ENCODE results near the gene INS. TPM values are rescaled to one million over a fixed set of nuclear protein-coding genes. Genes with fewer than 3 reads are reported as not detected.
"Not testable (repeated sequence)": the region's sequence is repeated elsewhere in the genome, so short reads cannot be mapped to it uniquely, and the experiment has no call there.

The INS gene
- total and polyA plus RNA-seq, 9 donors = not detected

- peak; percentile 30 for DNase-seq
- no peaks in the 10 kb centered on the region for H3K9me3 ChIP-seq (replicated peaks; ENCODE audit: control insufficient read depth, low read depth, low read length)
- H3K36me3 ChIP-seq (ENCODE audit: control insufficient read depth, insufficient read depth, low read length) = peaks cover 65% of the 10 kb centered on the region
- H3K27ac ChIP-seq (ENCODE audit: low read length) = peak overlapping the region; percentile 52
- H3K4me3 ChIP-seq (ENCODE audit: low read length) = no peak overlapping the region
- H3K27me3 ChIP-seq (ENCODE audit: control insufficient read depth, insufficient read depth, low read length) = peaks cover 31% of the 10 kb centered on the region
- WGBS (ENCODE audit: insufficient coverage) = 72% methylated on average over 23 of the region's 28 CpGs
- H3K4me1 ChIP-seq (ENCODE audit: control insufficient read depth, insufficient read depth, low read length) = peaks cover 37% of the 10 kb centered on the region
Observed at GRCh38 chr11:2131371-2132236, 29.4 kb downstream of the INS start.

- DNase-seq = peak; percentile 17
- Histone ChIP-seq H3K36me3 (ENCODE audit: control insufficient read depth, insufficient read depth, low read length) (peaks cover 58% of the 10 kb centered on the region), H3K27me3 (ENCODE audit: control insufficient read depth, insufficient read depth, low read length) (peaks cover 26% of the 10 kb centered on the region), H3K27ac (ENCODE audit: low read length) (peak overlapping the region; percentile 15), H3K4me3 (ENCODE audit: low read length) (no peak overlapping the region), H3K9me3 (replicated peaks; ENCODE audit: control insufficient read depth, low read depth, low read length) (no peaks in the 10 kb centered on the region), H3K4me1 (ENCODE audit: control insufficient read depth, insufficient read depth, low read length) (peaks cover 36% of the 10 kb centered on the region)
- 78% methylated on average over 13 of the region's 18 CpGs for whole genome bisulfite sequencing (ENCODE audit: insufficient coverage)
Observed at GRCh38 chr11:2130881-2131352, 30.1 kb downstream of the INS start.

GRCh38 chr11:2129699-2130366 lies 31.2 kb downstream of the INS start:
- DNase-seq = peak; percentile 34
- no peaks in the 10 kb centered on the region for H3K9me3 ChIP-seq (replicated peaks; ENCODE audit: control insufficient read depth, low read depth, low read length)
- peaks cover 29% of the 10 kb centered on the region for H3K4me1 ChIP-seq (ENCODE audit: control insufficient read depth, insufficient read depth, low read length)
- H3K36me3 ChIP-seq (ENCODE audit: control insufficient read depth, insufficient read depth, low read length) = peaks cover 48% of the 10 kb centered on the region
- peaks cover 22% of the 10 kb centered on the region for H3K27me3 ChIP-seq (ENCODE audit: control insufficient read depth, insufficient read depth, low read length)
- 79% methylated on average over 18 of the region's 25 CpGs for WGBS (ENCODE audit: insufficient coverage)
- no peak overlapping the region for H3K4me3 ChIP-seq (ENCODE audit: low read length)
- H3K27ac ChIP-seq (ENCODE audit: low read length) = peak overlapping the region; percentile 62

GRCh38 chr11:2129308-2129698 lies 31.7 kb downstream of the INS start:
- peaks cover 18% of the 10 kb centered on the region for H3K27me3 ChIP-seq (ENCODE audit: control insufficient read depth, insufficient read depth, low read length)
- H3K27ac ChIP-seq (ENCODE audit: low read length) = no peak overlapping the region
- WGBS (ENCODE audit: insufficient coverage) = 71% methylated on average over 13 of the region's 17 CpGs
- H3K9me3 ChIP-seq (replicated peaks; ENCODE audit: control insufficient read depth, low read depth, low read length) = no peaks in the 10 kb centered on the region
- DNase-seq = no peak
- peaks cover 24% of the 10 kb centered on the region for H3K4me1 ChIP-seq (ENCODE audit: control insufficient read depth, insufficient read depth, low read length)
- peaks cover 43% of the 10 kb centered on the region for H3K36me3 ChIP-seq (ENCODE audit: control insufficient read depth, insufficient read depth, low read length)
- H3K4me3 ChIP-seq (ENCODE audit: low read length) = no peak overlapping the region

GRCh38 chr11:2128511-2129307 lies 32.3 kb downstream of the INS start:
- Histone ChIP-seq H3K27me3 (ENCODE audit: control insufficient read depth, insufficient read depth, low read length) (peaks cover 12% of the 10 kb centered on the region), H3K4me3 (ENCODE audit: low read length) (no peak overlapping the region), H3K4me1 (ENCODE audit: control insufficient read depth, insufficient read depth, low read length) (peaks cover 18% of the 10 kb centered on the region), H3K36me3 (ENCODE audit: control insufficient read depth, insufficient read depth, low read length) (peaks cover 37% of the 10 kb centered on the region), H3K9me3 (replicated peaks; ENCODE audit: control insufficient read depth, low read depth, low read length) (no peaks in the 10 kb centered on the region), H3K27ac (ENCODE audit: low read length) (no peak overlapping the region)
- peak; percentile 82 for DNase-seq
- 56% methylated on average over 9 of the region's 12 CpGs for WGBS (ENCODE audit: insufficient coverage)

- H3K4me3 ChIP-seq (ENCODE audit: low read length) = no peak overlapping the region
- H3K27me3 ChIP-seq (ENCODE audit: control insufficient read depth, insufficient read depth, low read length) = peaks cover 6% of the 10 kb centered on the region
- 49% methylated on average over 4 of the region's 7 CpGs for WGBS (ENCODE audit: insufficient coverage)
- peak; percentile 68 for DNase-seq
- H3K36me3 ChIP-seq (ENCODE audit: control insufficient read depth, insufficient read depth, low read length) = peaks cover 31% of the 10 kb centered on the region
- peaks cover 12% of the 10 kb centered on the region for H3K4me1 ChIP-seq (ENCODE audit: control insufficient read depth, insufficient read depth, low read length)
- no peaks in the 10 kb centered on the region for H3K9me3 ChIP-seq (replicated peaks; ENCODE audit: control insufficient read depth, low read depth, low read length)
- H3K27ac ChIP-seq (ENCODE audit: low read length) = peak overlapping the region; percentile 52
Observed at GRCh38 chr11:2128130-2128510, 32.9 kb downstream of the INS start.

GRCh38 chr11:2127482-2128129 lies 33.4 kb downstream of the INS start:
- peaks cover 26% of the 10 kb centered on the region for H3K36me3 ChIP-seq (ENCODE audit: control insufficient read depth, insufficient read depth, low read length)
- DNase-seq = peak; percentile 57
- peaks cover 9% of the 10 kb centered on the region for H3K4me1 ChIP-seq (ENCODE audit: control insufficient read depth, insufficient read depth, low read length)
- H3K9me3 ChIP-seq (replicated peaks; ENCODE audit: control insufficient read depth, low read depth, low read length) = no peaks in the 10 kb centered on the region
- peak overlapping the region; percentile 52 for H3K27ac ChIP-seq (ENCODE audit: low read length)
- H3K27me3 ChIP-seq (ENCODE audit: control insufficient read depth, insufficient read depth, low read length) = peaks cover under 1% of the 10 kb centered on the region
- no peak overlapping the region for H3K4me3 ChIP-seq (ENCODE audit: low read length)
- WGBS (ENCODE audit: insufficient coverage) = 59% methylated on average over 7 of the region's 8 CpGs

- WGBS (ENCODE audit: insufficient coverage) = 91% methylated on average over 2 of the region's 2 CpGs
- H3K4me1 ChIP-seq (ENCODE audit: control insufficient read depth, insufficient read depth, low read length) = peaks cover 8% of the 10 kb centered on the region
- no peak overlapping the region for H3K4me3 ChIP-seq (ENCODE audit: low read length)
- H3K9me3 ChIP-seq (replicated peaks; ENCODE audit: control insufficient read depth, low read depth, low read length) = no peaks in the 10 kb centered on the region
- peaks cover 18% of the 10 kb centered on the region for H3K36me3 ChIP-seq (ENCODE audit: control insufficient read depth, insufficient read depth, low read length)
- no peak for DNase-seq
- H3K27me3 ChIP-seq (ENCODE audit: control insufficient read depth, insufficient read depth, low read length) = peaks cover 3% of the 10 kb centered on the region
- no peak overlapping the region for H3K27ac ChIP-seq (ENCODE audit: low read length)
Observed at GRCh38 chr11:2126520-2127085, 34.4 kb downstream of the INS start.

GRCh38 chr11:2124736-2125484 lies 36.1 kb downstream of the INS start:
- H3K36me3 ChIP-seq (ENCODE audit: control insufficient read depth, insufficient read depth, low read length); H3K4me1 ChIP-seq (ENCODE audit: control insufficient read depth, insufficient read depth, low read length); H3K27me3 ChIP-seq (ENCODE audit: control insufficient read depth, insufficient read depth, low read length); H3K27ac ChIP-seq (ENCODE audit: low read length); H3K9me3 ChIP-seq (replicated peaks; ENCODE audit: control insufficient read depth, low read depth, low read length); H3K4me3 ChIP-seq (ENCODE audit: low read length): not testable (repeated sequence)
- peak; percentile 20 for DNase-seq
- WGBS (ENCODE audit: insufficient coverage) = 87% methylated on average over 6 of the region's 10 CpGs

All from muscle of leg (tissue), 11 donors.